ENCODE measurements around the gene COPE. TPM values are rescaled to one million over a fixed set of nuclear protein-coding genes. Genes with fewer than 3 reads are reported as not detected.

COPE gene
- total RNA-seq, 1 donor from 2014 or later: 221 TPM

DNA sequence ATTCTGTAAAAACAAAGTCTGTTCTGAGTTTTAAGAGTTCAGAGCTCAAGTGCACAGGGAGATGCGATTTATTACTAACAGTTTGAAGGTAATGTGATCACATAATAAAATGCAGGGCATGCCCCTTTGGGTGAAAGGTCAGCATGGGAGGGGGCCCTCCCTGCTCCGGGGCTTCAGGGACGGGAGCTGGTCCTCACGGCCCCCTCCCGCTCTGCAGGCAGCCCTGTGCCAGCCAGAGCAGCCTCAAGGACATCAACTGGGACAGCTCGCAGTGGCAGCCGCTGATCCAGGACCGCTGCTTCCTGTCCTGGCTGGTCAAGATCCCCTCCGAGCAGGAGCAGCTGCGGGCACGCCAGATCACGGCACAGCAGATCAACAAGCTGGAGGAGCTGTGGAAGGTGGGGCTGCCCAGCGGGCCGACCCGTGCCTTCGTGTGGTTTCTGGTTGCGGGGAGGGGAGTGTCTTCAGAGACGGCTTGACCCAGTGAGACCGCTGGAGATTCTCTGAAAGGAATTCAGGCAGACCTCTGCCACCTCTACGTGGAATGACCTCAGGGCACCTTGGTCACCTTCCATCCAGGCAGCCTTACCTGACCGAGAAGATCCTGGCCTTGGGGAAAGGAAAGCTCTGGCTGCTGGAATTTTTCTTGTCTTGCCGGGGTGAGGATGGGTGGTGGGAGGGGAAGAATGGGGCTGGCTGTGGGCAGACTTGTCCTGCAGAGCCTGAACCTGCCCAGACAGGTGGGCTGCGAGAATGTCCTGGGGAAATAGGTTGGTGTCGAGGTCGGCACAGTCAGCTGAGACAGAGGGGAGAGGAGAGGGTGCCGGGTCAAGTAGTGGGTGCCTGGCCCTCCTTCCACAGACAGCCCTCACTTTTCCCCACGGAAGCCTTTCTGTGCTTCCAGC, 68.5 kb downstream of the COPE start:
- intact Hi-C loops (cut with micrococcal nuclease): no loop called here
- H3K27ac Mint-ChIP-seq: no peak overlapping the region
- H3K4me1 Mint-ChIP-seq (ENCODE audit: low read depth): peaks cover 24% of the 10 kb centered on the region
- H3K27me3 Mint-ChIP-seq (ENCODE audit: insufficient read depth): no peaks in the 10 kb centered on the region
- peaks cover 60% of the 10 kb centered on the region for H3K36me3 Mint-ChIP-seq (ENCODE audit: low read depth)
- H3K4me3 Mint-ChIP-seq: no peak overlapping the region
- DNase-seq (ENCODE audit: low spot score): no peak
- no peaks in the 10 kb centered on the region for H3K9me3 Mint-ChIP-seq

DNA sequence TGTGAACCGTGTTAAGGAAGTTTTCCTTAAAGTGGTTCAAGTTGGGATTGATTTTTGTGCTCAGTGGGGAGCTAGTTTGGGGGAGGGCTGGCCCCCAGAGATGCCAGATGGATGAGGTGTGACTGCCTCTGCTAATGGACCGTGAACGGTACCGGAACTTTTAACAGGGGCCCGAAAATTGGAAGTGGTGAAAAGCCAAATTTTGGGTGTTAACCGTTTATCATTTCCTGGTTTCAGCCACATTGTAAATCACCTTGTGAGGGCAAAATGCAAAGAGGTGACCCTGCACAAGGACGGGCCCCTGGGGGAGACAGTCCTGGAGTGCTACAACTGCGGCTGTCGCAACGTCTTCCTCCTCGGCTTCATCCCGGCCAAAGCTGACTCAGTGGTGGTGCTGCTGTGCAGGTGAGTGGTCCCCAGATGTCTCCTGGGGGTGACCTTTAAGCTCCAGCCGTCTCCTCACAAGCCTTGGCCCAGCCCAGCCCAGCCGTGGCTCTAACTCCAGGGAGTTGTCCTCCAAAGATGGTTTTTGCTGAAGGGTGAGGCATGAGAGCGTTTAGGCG, 69.3 kb downstream of the COPE start:
- Mint-ChIP-seq H3K27ac (peak overlapping the region; percentile 53), H3K36me3 (ENCODE audit: low read depth) (peaks cover 55% of the 10 kb centered on the region), H3K27me3 (ENCODE audit: insufficient read depth) (no peaks in the 10 kb centered on the region), H3K4me1 (ENCODE audit: low read depth) (peaks cover 29% of the 10 kb centered on the region), H3K9me3 (no peaks in the 10 kb centered on the region), H3K4me3 (no peak overlapping the region)
- DNase-seq (ENCODE audit: low spot score): no peak
- intact Hi-C loops (cut with micrococcal nuclease): loop anchor here (5.0 kb wide), 2 partner anchors 258 to 378 kb away; no protein-coding TSS in a partner anchor

Other genes with a start within 250 kb of the COPE start
- gene CRTC1, start 235.7 kb downstream of the COPE start, total RNA-seq: 6.1 and 7.6 TPM in 2 replicates
- gene COMP, start 128.1 kb downstream of the COPE start, total RNA-seq: not detected in 2 replicates
- 102 and 113 TPM in 2 replicates for gene UPF1, start 87.4 kb downstream of the COPE start, total RNA-seq
- not detected in 2 replicates for gene CERS1, start 23.2 kb downstream of the COPE start, total RNA-seq
- gene DDX49, start 328 bp upstream of the COPE start, total RNA-seq: 101 and 114 TPM in 2 replicates
- 0.29 and 0.75 TPM in 2 replicates for gene HOMER3, start 21.8 kb upstream of the COPE start, total RNA-seq
- gene SUGP2, start 114.1 kb upstream of the COPE start, total RNA-seq: 114 and 128 TPM in 2 replicates
- gene ARMC6, start 114.2 kb upstream of the COPE start, total RNA-seq: 54.9 and 56.5 TPM in 2 replicates
- gene SLC25A42, start 144.6 kb upstream of the COPE start, total RNA-seq: 7.8 and 10.8 TPM in 2 replicates
- gene TMEM161A, start 219.1 kb upstream of the COPE start, total RNA-seq: 46.0 and 48.9 TPM in 2 replicates

All from activated T-helper 1 cell treated with anti-CD3 and anti-CD28 coated beads, Interleukin-12 subunit alpha, Interleukin-12 subunit beta, Interleukin-2, Interleukin-4 antibody, amounts not matched to agents 30 ng/mL and 10 ng/mL and 1 ng/mL, durations not matched to agents 14 hours and 24 hours and 36 hours (primary cell).